K562 (cell line): ENCODE measurements around the gene LAPTM5. TPM values are rescaled to one million over a fixed set of nuclear protein-coding genes. Genes with fewer than 3 reads are reported as not detected.

ENCODE experiments used
- ATF3 ChIP-seq, 2 experiments: fragments of 450-650 bp in 1 of 2; sonication (generic) in 1 of 2; formaldehyde crosslinking in 1 of 2; IDR thresholded peaks in 1 of 2; conservative IDR thresholded peaks in 1 of 2; 2 replicates each; pipeline versions ENCODE4 v1.6.1 to v1.8.1; 2016 to 2023; ENCODE audit warnings: mild to moderate bottlenecking in 2 of 2, moderate library complexity in 2 of 2, inconsistent platforms in 1 of 2, missing genetic modification reagents in 1 of 2
- ATF7 ChIP-seq: fragments of 450-650 bp; IDR thresholded peaks from 2 replicates; pipeline ENCODE4 v1.7.1; 2014; ENCODE audit warnings: mild to moderate bottlenecking, moderate library complexity
- BRF1 ChIP-seq: IDR thresholded peaks from 3 replicates; pipeline ENCODE4 v1.6.1; 2011; ENCODE audit warnings: borderline replicate concordance, mild to moderate bottlenecking; ENCODE audit not compliant: insufficient read length; ENCODE audit errors: extremely low read depth
- CREB1 ChIP-seq, 2 experiments: sonication (generic) in 1 of 2; formaldehyde crosslinking in 1 of 2; IDR thresholded peaks; 2 replicates each; pipeline versions ENCODE4 v1.6.1 to v1.8.0; 2012 to 2022; ENCODE audit warnings: inconsistent platforms in 1 of 2, mild to moderate bottlenecking in 1 of 2, missing genetic modification reagents in 1 of 2, moderate library complexity in 1 of 2
- CUX1 ChIP-seq: fragments of 200-800 bp; sonication (Bioruptor generic); IDR thresholded peaks from 2 replicates; pipeline ENCODE4 v1.6.1; 2016; ENCODE audit warnings: missing genetic modification characterization, missing compliant biosample characterization
- DDX20 ChIP-seq: fragments of 450-650 bp; IDR thresholded peaks from 2 replicates; pipeline ENCODE4 v1.6.1; 2016; ENCODE audit warnings: missing genetic modification characterization, low read depth, mild to moderate bottlenecking, missing compliant biosample characterization, moderate library complexity
- ELF1 ChIP-seq: fragments of 200-800 bp; sonication (Bioruptor generic); IDR thresholded peaks from 2 replicates; pipeline ENCODE4 v1.6.1; 2016; ENCODE audit warnings: missing genetic modification characterization, missing compliant biosample characterization
- FOXA1 ChIP-seq: fragments of 450-650 bp; IDR thresholded peaks from 2 replicates; pipeline ENCODE4 v1.6.1; 2016; ENCODE audit warnings: mild to moderate bottlenecking, borderline replicate concordance
- HOXB6 ChIP-seq: fragments of 250-450 bp; sonication (Bioruptor Pico); IDR thresholded peaks from 2 replicates; pipeline ENCODE4 v1.5.1; 2022; ENCODE audit warnings: mild to moderate bottlenecking, borderline replicate concordance
- JUNB ChIP-seq: fragments of 450-650 bp; formaldehyde crosslinking; conservative IDR thresholded peaks from 2 replicates; pipeline ENCODE4 v1.4.0; 2020; ENCODE audit warnings: mild to moderate bottlenecking
- KDM1A ChIP-seq, 2 experiments: fragments of 450-650 bp; IDR thresholded peaks; 2 replicates each; pipeline ENCODE4 v1.6.1; 2016; ENCODE audit warnings: mild to moderate bottlenecking in 2 of 2
- PRDM10 ChIP-seq: fragments of 450-650 bp; IDR thresholded peaks from 2 replicates; pipeline ENCODE4 v1.6.1; 2018; ENCODE audit not compliant: partially characterized antibody
- SMC3 ChIP-seq: conservative IDR thresholded peaks from 2 replicates; pipeline ENCODE4 v1.6.1; 2011; ENCODE audit warnings: low read depth, low read length, improper control_type of control experiment; ENCODE audit not compliant: insufficient read depth
- ZNF140 ChIP-seq: fragments of 250-450 bp; sonication (Bioruptor Pico); IDR thresholded peaks from 2 replicates; pipeline ENCODE4 v1.8.0; 2021; ENCODE audit warnings: moderate library complexity, mild to moderate bottlenecking, inconsistent platforms
- ZNF232 ChIP-seq: sonication (generic); formaldehyde crosslinking; IDR thresholded peaks from 2 replicates; pipeline ENCODE4 v1.8.0; 2022; ENCODE audit warnings: mild to moderate bottlenecking, missing genetic modification reagents
- ZNF551 ChIP-seq: fragments of 250-450 bp; sonication (Bioruptor Pico); IDR thresholded peaks from 2 replicates; pipeline ENCODE4 v1.5.0; 2021; ENCODE audit warnings: mild to moderate bottlenecking, moderate library complexity
- ZNF668 ChIP-seq: fragments of 250-450 bp; sonication (Bioruptor Pico); IDR thresholded peaks from 2 replicates; pipeline ENCODE4 v1.8.0; 2022; ENCODE audit warnings: mild to moderate bottlenecking, inconsistent platforms
- ZNF696 ChIP-seq: fragments of 250-450 bp; sonication (Bioruptor Pico); conservative IDR thresholded peaks from 2 replicates; pipeline ENCODE4 v1.4.0; 2020; ENCODE audit warnings: mild to moderate bottlenecking, moderate library complexity
- polyA plus RNA-seq, 8 experiments: library from polyadenylated mRNA; depleted of rRNA in 4 of 8; stranded (reverse) in 5 of 8; unstranded in 3 of 8; fragments of >200 nt; fragmentation: Nextera tagmentation in 2 of 8; fragmentation: Illumina TruSeq in 1 of 8; extraction: Ambion mirVana in 2 of 8; extraction: Trizol in 1 of 8; gene quantifications; 2 replicates each; pipeline versions ENCODE4 v1.2.1 to v1.2.3, GENCODE V29; 2011 to 2014; ENCODE audit warnings: inconsistent platforms in 1 of 8, missing spikeins in 1 of 8
- total RNA-seq, 7 experiments: library from RNA; depleted of rRNA in 6 of 7; stranded (reverse); fragments of >200 nt in 6 of 7; fragmentation: Illumina TruSeq in 2 of 7; extraction: Trizol in 2 of 7; gene quantifications; 2 replicates each; pipeline versions ENCODE4 v1.2.1 to v1.2.3, GENCODE V29; 2011 to 2021; ENCODE audit warnings: low replicate concordance in 1 of 7

LAPTM5 gene
- total and polyA plus RNA-seq, 9 of the 15 experiments (the other 6 are each of a cell fraction or from before 2014, with no cell fraction given): 2.4 to 47.3 (median 20.3) TPM

GRCh38 chr1:30741239-30741894 lies 16.2 kb downstream of the LAPTM5 start (continued):
- TF ChIP-seq PRDM10 (no peak), BRF1 (no peak), ATF3 (IDR thresholded peaks at IDR 0.05) (peak; percentile 92), ATF3 (CRISPR knock-in tag; conservative IDR thresholded peaks at IDR 0.05) (no peak), ZNF140 (CRISPR knock-in tag) (no peak), ZNF668 (no peak), DDX20 (tag) (no peak), ELF1 (tag) (no peak), SMC3 (no peak), JUNB (peak; percentile 66), ZNF696 (CRISPR knock-in tag) (no peak), ATF7 (peak; percentile 59), FOXA1 (no peak), HOXB6 (CRISPR knock-in tag) (no peak), ZNF551 (CRISPR knock-in tag) (no peak), KDM1A (IDR thresholded peaks at IDR 0.05) (no peak), ZNF232 (no peak), CREB1 (IDR thresholded peaks at IDR 0.05) (no peak), CREB1 (CRISPR knock-in tag; IDR thresholded peaks at IDR 0.05) (0 out of 2 replicates have a peak, but pooled peaks have one; percentile 19), CUX1 (CRISPR knock-in tag) (no peak)
